ENCODE measurements around the gene LALBA.
"Not testable (repeated sequence)": the region's sequence is repeated elsewhere in the genome, so short reads cannot be mapped to it uniquely, and the experiment has no call there.

GRCh38 chr12:48553666-48554343, 16.0 kb downstream of the LALBA start:
- not testable (repeated sequence) for TF ChIP-seq USF2 (IDR thresholded peaks at IDR 0.05); JUN (IDR thresholded peaks at IDR 0.05); CTCF (IDR thresholded peaks at IDR 0.05); REST (IDR thresholded peaks at IDR 0.05); MAX (IDR thresholded peaks at IDR 0.05); NFE2L2 (conservative IDR thresholded peaks at IDR 0.05; ENCODE audit: low read length); JUNB (IDR thresholded peaks at IDR 0.05); POLR2A (IDR thresholded peaks at IDR 0.05; ENCODE audit: low read length); EP300 (IDR thresholded peaks at IDR 0.05); CEBPB (IDR thresholded peaks at IDR 0.05)
